ENCODE data around the gene PLXNA3.

The PLXNA3 gene

GRCh38 chrX:154460326-154460725, 2.2 kb downstream of the PLXNA3 start:
- DNase-seq, result no peak

GRCh38 chrX:154462396-154462795, 4.3 kb downstream of the PLXNA3 start:
- no peak for DNase-seq

- no peak for DNase-seq
These were observed 5.6 kb downstream of the PLXNA3 start for GRCh38 chrX:154463611-154464220.

- DNase-seq, result no peak
These were observed 6.8 kb downstream of the PLXNA3 start for GRCh38 chrX:154464806-154465365.

- DNase-seq, result no peak
These were observed 7.5 kb downstream of the PLXNA3 start for GRCh38 chrX:154465601-154466000.

- DNase-seq, result no peak
These were observed 8.0 kb downstream of the PLXNA3 start for GRCh38 chrX:154466036-154466435.

GRCh38 chrX:154466907-154467306, 8.8 kb downstream of the PLXNA3 start:
- no peak for DNase-seq

GRCh38 chrX:154467556-154467955, 9.5 kb downstream of the PLXNA3 start:
- DNase-seq, result no peak

GRCh38 chrX:154468217-154468616, 10.1 kb downstream of the PLXNA3 start:
- DNase-seq, result no peak

- DNase-seq, result no peak
These were observed 11.0 kb downstream of the PLXNA3 start for GRCh38 chrX:154469114-154469513.

- DNase-seq, result no peak
These were observed 11.8 kb downstream of the PLXNA3 start for GRCh38 chrX:154469880-154470279.

- DNase-seq, result no peak
These were observed 12.4 kb downstream of the PLXNA3 start for GRCh38 chrX:154470434-154470833.

GRCh38 chrX:154470914-154471568, 13.0 kb downstream of the PLXNA3 start:
- no peak for DNase-seq

- no peak for DNase-seq
These were observed 14.0 kb downstream of the PLXNA3 start for GRCh38 chrX:154471839-154472684.

- no peak for DNase-seq
These were observed 14.9 kb downstream of the PLXNA3 start for GRCh38 chrX:154472685-154473632.

GRCh38 chrX:154473683-154474082, 15.6 kb downstream of the PLXNA3 start:
- no peak for DNase-seq

GRCh38 chrX:154476821-154477220, 18.7 kb downstream of the PLXNA3 start:
- no peak for DNase-seq

- DNase-seq, result no peak
These were observed 19.9 kb downstream of the PLXNA3 start for GRCh38 chrX:154477891-154478477.

GRCh38 chrX:154478728-154479622, 20.9 kb downstream of the PLXNA3 start, which contains the start of gene LAGE3:
Gene LAGE3 (minus strand): TSS chrX:154479281. CDS start chrX:154478915, 366 bp downstream.
- DNase-seq, result peak; percentile 93

GRCh38 chrX:154481195-154481594, 23.1 kb downstream of the PLXNA3 start:
- no peak for DNase-seq
